ENCODE results near the gene RSRC2. TPM values are rescaled to one million over a fixed set of nuclear protein-coding genes. Genes with fewer than 3 reads are reported as not detected.
"Not testable (repeated sequence)": the region's sequence is repeated elsewhere in the genome, so short reads cannot be mapped to it uniquely, and the experiment has no call there.

Gene RSRC2
- total RNA-seq, 1 experiment from 2014 or later: 38.1 TPM

DNA sequence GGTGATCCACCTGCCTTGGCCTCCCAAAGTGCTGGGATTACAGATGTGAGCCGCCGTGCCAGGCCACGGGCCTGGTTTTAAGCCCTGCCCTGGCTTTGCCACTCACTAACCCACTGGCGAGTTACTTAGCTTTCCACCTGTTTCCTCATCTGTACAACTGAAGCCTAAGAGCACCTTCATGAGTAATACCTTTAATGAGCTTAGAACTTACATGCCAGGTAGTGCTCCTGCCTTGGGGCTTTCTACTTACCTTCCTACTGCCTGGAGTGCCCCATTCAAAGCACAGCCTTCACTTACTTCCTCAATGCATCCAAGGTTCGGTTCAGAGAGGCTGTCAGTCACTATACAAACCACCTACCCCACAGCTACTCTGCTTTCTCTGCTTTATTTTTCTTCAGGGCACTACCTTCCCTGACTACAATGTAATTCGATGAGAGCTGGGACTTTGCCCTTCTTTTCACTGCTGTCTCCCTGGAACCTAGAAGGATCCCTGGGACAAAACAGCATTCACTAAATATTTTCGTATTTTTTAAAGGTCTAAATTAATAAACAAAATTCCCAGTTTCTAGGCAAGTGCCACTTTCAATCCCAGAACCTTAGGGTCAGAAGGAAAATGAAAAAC is 39.8 kb downstream of the RSRC2 start:
- no peak for DNase-seq (ENCODE audit: low read depth)

GRCh38 chr12:122486360-122486759 is 40.4 kb downstream of the RSRC2 start:
- DNase-seq (ENCODE audit: low read depth): not testable (repeated sequence)

GRCh38 chr12:122484385-122484784 is 42.4 kb downstream of the RSRC2 start:
- DNase-seq (ENCODE audit: low read depth): not testable (repeated sequence)

DNA sequence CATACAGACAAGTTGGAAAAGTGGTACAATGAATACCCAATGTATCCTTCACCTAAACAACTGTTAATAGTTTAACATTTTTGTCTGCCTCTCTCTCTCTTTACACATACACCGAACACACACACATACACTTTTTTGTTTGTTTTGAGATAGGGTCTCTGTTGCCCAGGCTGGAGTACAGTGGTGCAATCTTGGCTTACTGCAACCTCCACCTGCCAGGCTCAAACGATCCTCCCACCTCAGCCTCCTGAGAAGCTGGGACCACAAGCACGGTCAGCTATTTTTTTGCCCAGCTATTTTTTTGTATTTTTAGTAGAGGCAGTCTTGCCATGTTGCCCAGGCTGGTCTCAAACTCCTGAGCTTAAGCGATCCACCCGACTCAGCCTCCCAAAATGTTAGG is 42.8 kb downstream of the RSRC2 start:
- DNase-seq (ENCODE audit: low read depth): no peak

- no peak for DNase-seq (ENCODE audit: low read depth)
These were observed 44.9 kb downstream of the RSRC2 start for GRCh38 chr12:122481861-122482260.

DNA sequence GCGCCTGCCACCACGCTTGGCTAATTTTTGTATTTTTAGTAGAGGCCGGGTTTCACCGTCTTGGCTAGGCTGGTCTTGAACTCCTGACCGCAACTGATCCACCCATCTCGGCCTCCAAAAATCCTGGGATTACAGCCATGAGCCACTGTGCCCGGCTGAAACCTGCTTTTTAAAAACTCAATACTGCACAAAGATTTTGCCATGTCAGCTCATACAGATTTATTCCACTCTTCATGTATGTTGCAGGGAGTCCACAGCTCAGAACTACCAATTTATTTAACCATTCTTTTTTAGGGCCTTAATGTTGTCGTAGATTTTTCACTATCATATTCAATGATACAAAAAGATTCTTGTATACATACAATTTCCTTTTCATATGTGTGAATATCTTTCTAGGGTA is 46.0 kb downstream of the RSRC2 start:
- no peak for DNase-seq (ENCODE audit: low read depth)

- no peak for DNase-seq (ENCODE audit: low read depth)
These were observed 52.4 kb downstream of the RSRC2 start for GRCh38 chr12:122474324-122474716.

DNA sequence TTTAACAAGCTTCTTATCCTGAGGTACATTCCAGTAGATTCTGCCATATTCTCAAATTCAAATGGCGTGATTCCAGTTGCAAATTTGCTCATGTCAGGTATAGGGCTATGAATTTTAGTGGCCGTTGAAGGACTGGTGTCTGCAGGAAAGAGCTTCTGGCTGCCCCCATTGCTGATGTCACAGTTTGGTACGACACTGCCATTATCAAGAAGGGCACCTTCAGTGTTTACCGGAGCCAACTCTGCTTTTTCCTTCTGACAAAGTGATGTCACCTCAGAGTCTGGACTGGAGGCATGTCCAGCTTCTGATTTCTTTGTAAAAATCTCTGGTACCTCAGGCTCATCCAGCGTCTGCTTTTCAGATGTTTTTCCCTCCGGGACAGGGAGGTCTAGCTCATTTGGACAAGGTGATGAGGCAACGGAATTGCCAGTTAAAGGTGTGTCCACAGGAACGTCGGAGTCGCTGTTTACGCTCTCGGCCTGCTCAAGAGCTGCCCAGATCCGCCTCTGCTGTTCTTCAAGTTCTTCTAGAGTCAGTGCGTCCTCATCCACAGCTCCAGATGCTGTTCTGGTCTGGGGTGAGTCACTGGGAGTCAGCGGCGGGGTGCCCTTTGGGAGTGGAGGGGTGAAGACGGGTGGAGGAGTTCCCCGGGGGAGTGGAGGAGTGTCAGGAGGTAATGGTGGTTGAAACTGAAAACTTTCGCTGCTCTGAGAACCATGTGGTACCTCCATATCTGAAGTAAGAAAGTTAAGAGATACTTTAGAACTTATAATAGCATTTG is 53.0 kb downstream of the RSRC2 start:
- no peak for DNase-seq (ENCODE audit: low read depth)

DNA sequence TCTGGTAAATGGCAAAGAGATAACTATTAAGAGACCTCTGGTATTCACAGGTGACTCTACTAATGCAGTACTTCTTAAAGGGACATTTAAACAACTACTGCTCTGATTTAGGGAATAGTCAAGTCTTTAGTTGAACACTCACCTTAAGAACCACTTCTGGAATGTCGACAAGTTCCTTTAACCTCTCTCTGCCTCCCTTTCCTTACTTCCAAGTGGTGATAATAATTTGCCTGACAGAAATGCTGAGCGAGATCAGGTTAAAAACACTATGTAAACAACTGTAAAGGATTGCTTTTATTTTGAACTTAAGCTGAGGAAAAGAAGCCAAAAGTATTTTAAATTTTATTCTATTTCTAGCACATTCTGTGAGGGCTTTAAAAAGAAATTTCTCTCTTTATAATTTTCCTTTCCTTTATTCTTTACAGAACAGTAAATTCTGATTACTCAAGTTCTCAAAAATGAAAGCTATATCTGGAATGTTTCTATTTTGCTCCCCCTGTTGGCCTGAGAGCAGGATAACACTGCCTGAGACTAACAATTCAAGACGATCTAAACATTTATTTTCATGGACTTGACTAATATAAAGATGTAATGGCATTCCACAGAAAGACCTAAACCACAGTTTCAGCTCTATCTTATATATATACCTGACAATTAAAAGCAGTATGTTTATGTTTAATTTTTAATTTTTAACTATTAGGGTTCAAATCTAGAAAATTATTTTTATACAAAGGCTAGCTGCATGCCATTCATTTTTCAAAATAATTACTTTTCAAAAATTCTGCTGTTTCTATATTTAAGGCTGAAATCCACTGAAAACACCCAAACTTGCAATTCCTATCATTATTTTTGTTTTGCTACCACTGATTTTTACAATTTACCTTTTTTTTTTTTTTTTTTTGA is 55.2 kb downstream of the RSRC2 start:
- DNase-seq (ENCODE audit: low read depth): peak; percentile 79

DNA sequence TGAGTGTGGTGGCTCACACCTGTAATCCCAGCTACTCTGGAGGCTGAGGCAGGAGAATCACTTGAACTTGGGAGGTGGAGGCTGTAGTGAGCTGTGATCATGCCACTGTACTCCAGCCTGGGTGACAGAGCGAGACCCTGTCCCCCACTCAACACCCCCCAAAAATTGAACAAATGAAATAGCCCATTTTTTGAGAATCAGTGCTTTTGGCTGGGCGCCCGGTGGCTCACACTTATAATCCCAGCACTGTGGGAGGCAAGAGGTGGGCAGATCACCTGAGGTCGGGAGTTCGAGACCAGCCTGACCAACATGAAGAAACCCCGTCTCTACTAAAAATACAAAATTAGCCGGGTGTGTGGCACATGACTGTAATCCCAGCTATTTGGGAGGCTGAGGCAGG is 56.2 kb downstream of the RSRC2 start:
- not testable (repeated sequence) for DNase-seq (ENCODE audit: low read depth)

DNA sequence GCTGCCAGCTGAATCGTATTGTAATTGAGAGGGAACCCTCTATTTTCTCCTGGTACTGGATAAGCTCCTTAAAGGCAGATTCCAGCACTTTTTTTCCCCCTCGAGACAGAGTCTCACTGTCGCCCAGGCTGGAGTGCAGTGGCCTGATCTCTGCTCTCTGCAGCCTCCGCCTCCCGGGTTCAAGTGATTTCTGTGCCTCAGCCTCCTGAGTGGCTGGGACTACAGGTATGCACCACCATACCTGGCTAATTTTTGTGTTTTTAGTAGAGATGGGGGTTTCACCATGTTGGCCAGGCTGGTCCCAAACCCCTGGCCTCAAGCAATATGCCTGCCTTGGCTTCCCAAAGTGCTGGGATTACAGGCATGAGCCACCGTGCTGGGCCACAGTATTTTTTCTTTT is 56.9 kb downstream of the RSRC2 start:
- DNase-seq (ENCODE audit: low read depth): not testable (repeated sequence)

- peak; percentile 30 for DNase-seq (ENCODE audit: low read depth)
These were observed 58.8 kb downstream of the RSRC2 start for GRCh38 chr12:122467983-122468382.

- DNase-seq (ENCODE audit: low read depth): peak; percentile 98
These were observed 62.3 kb downstream of the RSRC2 start for GRCh38 chr12:122464317-122465042.

DNA sequence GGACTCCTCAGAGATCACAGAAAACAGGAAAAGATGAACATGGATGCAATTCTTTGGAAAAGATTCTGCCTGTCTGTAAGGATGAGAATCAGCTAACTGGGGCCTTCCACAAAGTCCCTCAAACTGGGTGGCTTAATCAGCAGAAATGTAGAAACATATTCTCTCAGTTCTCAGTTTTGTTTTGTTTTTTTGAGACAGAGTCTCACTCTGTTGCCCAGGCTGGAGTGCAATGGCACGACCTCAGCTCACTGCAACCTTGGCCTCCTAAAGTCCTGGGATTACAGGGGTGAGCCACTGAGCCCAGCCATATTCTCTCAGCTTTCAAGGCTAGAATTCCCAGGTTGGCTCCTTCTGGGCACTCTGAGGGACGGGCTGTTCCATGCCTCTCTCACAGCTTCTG is 66.1 kb downstream of the RSRC2 start:
- DNase-seq (ENCODE audit: low read depth): no peak

- DNase-seq (ENCODE audit: low read depth): no peak
These were observed 66.7 kb downstream of the RSRC2 start for GRCh38 chr12:122460061-122460460.

- DNase-seq (ENCODE audit: low read depth): peak; percentile 53
These were observed 67.5 kb downstream of the RSRC2 start for GRCh38 chr12:122459211-122459610.

DNA sequence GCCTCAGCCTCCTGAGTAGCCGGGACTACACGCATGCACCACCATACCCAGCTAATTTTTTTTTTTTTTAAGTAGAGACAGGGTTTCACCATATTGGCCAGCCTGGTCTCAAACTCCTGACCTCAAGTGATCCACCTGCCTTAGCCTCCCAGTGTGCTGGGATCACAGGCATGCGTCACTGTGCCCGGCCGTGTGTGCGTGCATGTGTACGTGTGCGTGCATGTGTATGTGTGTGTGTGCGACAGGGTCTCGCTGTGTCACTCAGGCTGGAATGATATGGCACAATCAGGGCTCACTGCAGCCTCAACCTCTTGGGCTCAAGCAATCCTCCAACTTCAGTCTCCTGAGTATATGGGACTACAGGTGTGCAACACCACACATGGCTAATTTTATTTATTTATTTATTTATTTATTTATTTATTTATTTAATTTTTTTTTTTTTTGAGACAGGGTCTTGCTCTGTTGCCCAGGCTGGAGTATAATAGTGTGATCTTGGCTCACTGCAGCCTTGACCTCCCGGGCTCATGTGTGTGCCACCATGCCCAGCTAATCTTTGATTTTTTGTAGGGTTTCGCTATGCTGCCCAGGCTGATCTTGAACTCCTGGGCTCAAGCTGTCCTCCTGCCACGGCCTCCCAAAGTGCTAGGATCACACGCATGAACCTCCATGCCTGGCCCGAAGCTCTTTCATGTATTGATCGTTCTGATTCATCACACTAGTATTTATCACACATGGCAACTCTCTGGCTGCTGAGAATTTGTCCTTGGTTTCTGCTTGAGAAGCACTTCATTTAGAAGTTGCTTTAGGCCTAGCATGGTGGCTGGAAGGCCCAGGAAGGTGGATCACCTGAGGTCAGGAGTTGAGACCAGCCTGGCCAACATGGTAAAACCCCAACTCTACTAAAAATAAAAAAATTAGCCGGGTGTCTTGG is 68.4 kb downstream of the RSRC2 start:
- DNase-seq (ENCODE audit: low read depth): no peak

- no peak for DNase-seq (ENCODE audit: low read depth)
These were observed 69.1 kb downstream of the RSRC2 start for GRCh38 chr12:122457627-122458026.

DNA sequence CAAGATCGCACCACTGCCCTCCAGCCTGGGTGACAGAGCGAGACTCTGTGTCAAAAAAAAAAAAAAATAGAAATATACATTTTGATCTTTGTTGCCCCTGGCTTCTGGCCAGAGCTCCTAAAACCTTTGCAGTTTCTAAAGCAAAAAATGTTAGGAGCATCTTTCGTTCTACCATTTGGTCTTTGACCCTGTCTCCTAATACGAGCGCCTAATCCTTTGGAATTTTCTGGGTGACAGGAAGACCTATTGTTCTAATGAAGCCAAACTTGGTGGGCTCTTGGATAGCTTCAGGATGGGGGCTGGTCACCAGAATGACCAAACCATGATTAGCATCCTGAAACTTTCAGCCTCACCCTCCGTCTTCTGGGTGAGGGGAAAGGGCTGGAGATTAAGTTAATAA is 72.0 kb downstream of the RSRC2 start:
- no peak for DNase-seq (ENCODE audit: low read depth)

DNA sequence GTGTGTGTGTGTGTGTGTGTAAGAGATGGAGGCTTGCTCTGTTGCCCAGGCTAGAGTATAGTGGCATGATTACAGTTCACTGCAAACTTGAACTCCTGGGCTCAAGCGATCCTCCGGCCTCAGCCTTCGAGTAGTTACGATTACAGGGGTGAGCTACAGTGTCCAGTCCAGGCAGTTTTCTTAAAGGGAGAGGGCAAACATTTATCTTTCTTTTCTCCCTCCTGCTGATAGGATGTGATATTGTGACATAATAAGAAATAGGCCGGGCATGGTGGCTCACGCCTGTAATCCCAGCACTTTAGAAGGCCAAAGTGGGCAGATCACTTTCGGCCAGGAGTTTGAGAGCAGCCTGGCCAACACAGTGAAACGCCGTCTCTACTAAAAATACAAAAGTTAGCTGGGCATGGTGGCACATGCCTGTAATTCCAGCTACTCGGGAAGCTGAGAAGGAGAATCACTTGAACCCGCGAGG is 72.5 kb downstream of the RSRC2 start:
- no peak for DNase-seq (ENCODE audit: low read depth)
